SJCRH30 (cell line): ENCODE measurements around the gene PRKAG1. TPM values are rescaled to one million over a fixed set of nuclear protein-coding genes. Genes with fewer than 3 reads are reported as not detected.

Source experiments
- DNase-seq, 2 experiments: peaks; one replicate each; pipeline ENCODE4 v3.0.0-alpha.2; 2015 to 2020
- H3K27ac ChIP-seq: fragments of 250-450 bp; sonication (Bioruptor Pico); 2 replicates; pipeline ENCODE4 v1.5.1; 2020; ENCODE audit warnings: mild to moderate bottlenecking, moderate library complexity
- H3K27me3 ChIP-seq: fragments of 250-450 bp; sonication (Bioruptor Pico); 2 replicates; pipeline ENCODE4 v1.5.1; 2020; ENCODE audit warnings: mild to moderate bottlenecking, moderate library complexity
- H3K36me3 ChIP-seq: fragments of 250-450 bp; sonication (Bioruptor Pico); 2 replicates; pipeline ENCODE4 v1.5.1; 2020; ENCODE audit warnings: mild to moderate bottlenecking, moderate library complexity
- H3K4me1 ChIP-seq: fragments of 250-450 bp; sonication (Bioruptor Pico); 2 replicates; pipeline ENCODE4 v1.5.1; 2020; ENCODE audit warnings: mild to moderate bottlenecking, moderate library complexity
- H3K4me3 ChIP-seq: fragments of 250-450 bp; sonication (Bioruptor Pico); 2 replicates; pipeline ENCODE4 v1.5.1; 2020; ENCODE audit warnings: mild to moderate bottlenecking, moderate library complexity
- H3K9me3 ChIP-seq: fragments of 250-450 bp; sonication (Bioruptor Pico); replicated peaks from 2 replicates; pipeline ENCODE4 v1.5.1; 2020; ENCODE audit warnings: mild to moderate bottlenecking, moderate library complexity
- total RNA-seq: library from RNA; depleted of rRNA; stranded (reverse); fragments of >200 nt; shearing (Covaris generic); gene quantifications from 2 replicates; pipeline ENCODE4 v1.2.3, GENCODE V29; 2014

PRKAG1 gene
- total RNA-seq, 1 experiment from 2014 or later, result 43.0 TPM

GRCh38 chr12:48994224-48995085 lies 24.1 kb downstream of the PRKAG1 start:
- H3K4me3 ChIP-seq, result no peak overlapping the region
- peaks cover 10% of the 10 kb centered on the region; the same call in 1 of the 2 replicates for H3K4me1 ChIP-seq
- no peak overlapping the region for H3K27ac ChIP-seq
- no peaks in the 10 kb centered on the region for H3K27me3 ChIP-seq
- no peaks in the 10 kb centered on the region for H3K36me3 ChIP-seq
- no peak for DNase-seq
- H3K9me3 ChIP-seq, result no peaks in the 10 kb centered on the region

GRCh38 chr12:48993787-48994186 lies 24.8 kb downstream of the PRKAG1 start:
- H3K4me3 ChIP-seq, result no peak overlapping the region
- H3K27ac ChIP-seq, result no peak overlapping the region
- no peak for DNase-seq
- H3K4me1 ChIP-seq, result peaks cover 10% of the 10 kb centered on the region; the same call in 1 of the 2 replicates
- H3K9me3 ChIP-seq, result no peaks in the 10 kb centered on the region
- H3K36me3 ChIP-seq, result no peaks in the 10 kb centered on the region
- H3K27me3 ChIP-seq, result no peaks in the 10 kb centered on the region

- H3K4me1 ChIP-seq, result peaks cover 10% of the 10 kb centered on the region; the same call in 1 of the 2 replicates
- H3K36me3 ChIP-seq, result no peaks in the 10 kb centered on the region
- H3K27me3 ChIP-seq, result no peaks in the 10 kb centered on the region
- H3K4me3 ChIP-seq, result no peak overlapping the region
- H3K9me3 ChIP-seq, result no peaks in the 10 kb centered on the region
- H3K27ac ChIP-seq, result no peak overlapping the region
- no peak for DNase-seq
These were observed 27.1 kb downstream of the PRKAG1 start for GRCh38 chr12:48991247-48992050.

GRCh38 chr12:48990552-48990951 lies 28.0 kb downstream of the PRKAG1 start:
- peaks cover 18% of the 10 kb centered on the region; the same call in 1 of the 2 replicates for H3K4me1 ChIP-seq
- no peak for DNase-seq
- no peaks in the 10 kb centered on the region for H3K27me3 ChIP-seq
- no peak overlapping the region for H3K27ac ChIP-seq
- H3K9me3 ChIP-seq, result no peaks in the 10 kb centered on the region
- no peaks in the 10 kb centered on the region for H3K36me3 ChIP-seq
- no peak overlapping the region for H3K4me3 ChIP-seq

GRCh38 chr12:48988030-48988649 lies 30.4 kb downstream of the PRKAG1 start:
- no peak overlapping the region for H3K4me3 ChIP-seq
- H3K27me3 ChIP-seq, result no peaks in the 10 kb centered on the region
- peaks cover 40% of the 10 kb centered on the region for H3K4me1 ChIP-seq
- peak; percentile 78 to 89 for DNase-seq
- H3K27ac ChIP-seq, result no peak overlapping the region
- no peaks in the 10 kb centered on the region for H3K9me3 ChIP-seq
- H3K36me3 ChIP-seq, result no peaks in the 10 kb centered on the region

GRCh38 chr12:48986720-48987291 lies 31.8 kb downstream of the PRKAG1 start:
- no peaks in the 10 kb centered on the region for H3K36me3 ChIP-seq
- H3K4me1 ChIP-seq, result peaks cover 52% of the 10 kb centered on the region
- no peak overlapping the region for H3K27ac ChIP-seq
- no peak overlapping the region; the same call in 1 of the 2 replicates for H3K4me3 ChIP-seq
- no peak for DNase-seq
- H3K27me3 ChIP-seq, result no peaks in the 10 kb centered on the region
- H3K9me3 ChIP-seq, result no peaks in the 10 kb centered on the region

GRCh38 chr12:48985901-48986300 lies 32.7 kb downstream of the PRKAG1 start:
- Histone ChIP-seq H3K36me3 (no peaks in the 10 kb centered on the region), H3K4me3 (no peak overlapping the region), H3K27me3 (no peaks in the 10 kb centered on the region), H3K9me3 (no peaks in the 10 kb centered on the region), H3K4me1 (peaks cover 48% of the 10 kb centered on the region), H3K27ac (no peak overlapping the region)
- no peak for DNase-seq

- Histone ChIP-seq H3K9me3 (no peaks in the 10 kb centered on the region), H3K4me1 (peaks cover 44% of the 10 kb centered on the region), H3K4me3 (no peak overlapping the region), H3K27me3 (no peaks in the 10 kb centered on the region), H3K36me3 (no peaks in the 10 kb centered on the region), H3K27ac (no peak overlapping the region)
- peak in 1 of 2 experiments; percentile 34 for DNase-seq
These were observed 33.1 kb downstream of the PRKAG1 start for GRCh38 chr12:48985475-48985897.

- peaks cover 44% of the 10 kb centered on the region for H3K4me1 ChIP-seq
- H3K27me3 ChIP-seq, result no peaks in the 10 kb centered on the region
- no peaks in the 10 kb centered on the region for H3K36me3 ChIP-seq
- H3K4me3 ChIP-seq, result no peak overlapping the region
- peak; percentile 86 to 94 for DNase-seq
- no peaks in the 10 kb centered on the region for H3K9me3 ChIP-seq
- H3K27ac ChIP-seq, result peak overlapping the region; percentile 33
These were observed 36.0 kb downstream of the PRKAG1 start for GRCh38 chr12:48982397-48983080.

GRCh38 chr12:48981757-48982157 lies 36.8 kb downstream of the PRKAG1 start:
- H3K27ac ChIP-seq, result no peak overlapping the region
- peaks cover 44% of the 10 kb centered on the region for H3K4me1 ChIP-seq
- no peaks in the 10 kb centered on the region for H3K27me3 ChIP-seq
- H3K4me3 ChIP-seq, result no peak overlapping the region
- DNase-seq, result no peak
- no peaks in the 10 kb centered on the region for H3K9me3 ChIP-seq
- H3K36me3 ChIP-seq, result no peaks in the 10 kb centered on the region

GRCh38 chr12:48980953-48981756 lies 37.4 kb downstream of the PRKAG1 start:
- Histone ChIP-seq H3K27ac (no peak overlapping the region), H3K4me3 (no peak overlapping the region), H3K4me1 (peaks cover 41% of the 10 kb centered on the region), H3K27me3 (no peaks in the 10 kb centered on the region), H3K9me3 (no peaks in the 10 kb centered on the region), H3K36me3 (no peaks in the 10 kb centered on the region)
- no peak for DNase-seq

- Histone ChIP-seq H3K27me3 (no peaks in the 10 kb centered on the region), H3K27ac (no peak overlapping the region), H3K9me3 (no peaks in the 10 kb centered on the region), H3K36me3 (no peaks in the 10 kb centered on the region), H3K4me3 (no peak overlapping the region), H3K4me1 (peaks cover 34% of the 10 kb centered on the region)
- no peak for DNase-seq
These were observed 38.1 kb downstream of the PRKAG1 start for GRCh38 chr12:48980389-48980952.
